Measurements from ENCODE around the gene EMD. TPM values are rescaled to one million over a fixed set of nuclear protein-coding genes. Genes with fewer than 3 reads are reported as not detected.
A peak's percentile ranks its signal among the peaks of the same experiment; 100 is the strongest.

Gene EMD
- polyA plus RNA-seq, 1 of the 3 experiments (the other 2 are of a cell fraction) = 68.0 TPM

DNA sequence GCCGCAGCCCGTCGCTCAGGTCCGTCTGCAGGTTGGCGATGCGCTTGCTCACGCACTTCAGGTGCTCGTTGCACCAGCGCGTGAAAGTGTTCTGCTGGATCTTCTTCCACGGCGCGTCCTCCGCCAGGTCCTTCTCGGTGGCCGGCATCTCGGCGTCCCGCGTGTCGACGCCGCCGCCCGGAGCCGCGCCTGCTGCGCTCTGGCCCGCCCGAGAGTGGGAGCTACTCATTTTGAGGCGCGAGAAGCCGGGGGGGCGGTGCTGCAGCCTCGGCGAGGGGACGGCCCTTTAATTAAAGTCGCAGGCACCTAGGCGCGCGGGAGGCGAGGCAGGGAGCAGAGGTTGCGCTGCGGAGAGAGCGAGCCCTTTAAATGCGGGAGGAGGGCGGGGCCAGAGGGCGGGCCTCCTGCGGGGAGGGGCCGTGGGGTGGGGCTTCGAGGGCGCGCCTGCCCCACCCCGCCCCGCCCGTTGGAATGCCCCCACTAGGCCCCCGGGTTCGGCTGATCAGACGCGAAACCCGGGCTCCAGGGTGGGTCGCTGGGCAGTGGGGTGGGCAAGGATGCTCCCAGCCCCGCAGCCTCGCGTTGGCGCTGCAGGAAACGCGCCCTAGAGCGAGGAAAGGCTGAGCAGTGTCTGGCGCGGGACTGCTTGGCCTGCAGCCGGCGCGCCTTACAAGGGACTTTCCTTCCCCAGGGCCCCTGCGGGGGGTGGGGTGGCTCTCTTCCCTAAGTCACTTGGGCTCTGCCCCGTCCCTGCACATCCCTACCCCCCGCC is 7.9 kb upstream of the EMD start:
- Histone ChIP-seq H3F3A (replicated peaks; ENCODE audit: insufficient read depth) (peaks cover 14% of the 10 kb centered on the region), H3K9me2 (no peaks in the 10 kb centered on the region), H2AFZ (ENCODE audit: low read depth) (no peak overlapping the region), H3K27ac (ENCODE audit: low read depth in 2 of 2, low read length in 1 of 2) (peak overlapping the region; percentile 90 to 98), H4K20me1 (ENCODE audit: insufficient read depth) (peaks cover 25% of the 10 kb centered on the region), H3K4me3 (ENCODE audit: low read depth in 2 of 2, low read length in 1 of 2) (peak overlapping the region; percentile 72 to 82), H3K9ac (peak overlapping the region; percentile 88), H3K79me2 (ENCODE audit: insufficient read depth) (peaks cover 75% of the 10 kb centered on the region), H3K36me3 (replicated peaks in 1 of 2; ENCODE audit: control insufficient read depth in 1 of 2, insufficient read depth in 2 of 2, low read length in 1 of 2) (peaks cover 10 to 14% of the 10 kb centered on the region in 2 experiments), H3K4me1 (ENCODE audit: control insufficient read depth in 1 of 2, insufficient read depth in 2 of 2, low read depth in 1 of 2, low read length in 1 of 2) (peaks cover 16 to 17% of the 10 kb centered on the region in 2 experiments; a peak in 2 of 4 replicates), H3K9me3 (no peaks in the 10 kb centered on the region), H3K4me2 (peak overlapping the region; percentile 97; the same call in 1 of the 2 replicates), H3K27me3 (ENCODE audit: insufficient read depth) (no peaks in the 10 kb centered on the region)
- DNase-seq = peak; percentile 88
- POLR2A ChIA-PET = interaction anchor here (0.6 kb wide), 1 partner anchor 120 kb away, joined by 3 read pairs; no protein-coding TSS in a partner anchor
- WGBS (ENCODE audit: low lambda C conversion rate) = 51% methylated on average over 36 of the region's 77 CpGs
- CTCF ChIA-PET = no interaction called here
- TF ChIP-seq FOSL2 (IDR thresholded peaks at IDR 0.05; ENCODE audit: borderline replicate concordance, low read depth) = no peak
- peak; percentile 54; the same call in 1 of the 2 replicates for TF ChIP-seq YY1 (IDR thresholded peaks at IDR 0.05; ENCODE audit: low read depth)
- peak; percentile 80; the same call in 1 of the 2 replicates for TF ChIP-seq TAF1 (IDR thresholded peaks at IDR 0.05; ENCODE audit: borderline replicate concordance, low read depth, low read length)
- TF ChIP-seq, protein P1, sequence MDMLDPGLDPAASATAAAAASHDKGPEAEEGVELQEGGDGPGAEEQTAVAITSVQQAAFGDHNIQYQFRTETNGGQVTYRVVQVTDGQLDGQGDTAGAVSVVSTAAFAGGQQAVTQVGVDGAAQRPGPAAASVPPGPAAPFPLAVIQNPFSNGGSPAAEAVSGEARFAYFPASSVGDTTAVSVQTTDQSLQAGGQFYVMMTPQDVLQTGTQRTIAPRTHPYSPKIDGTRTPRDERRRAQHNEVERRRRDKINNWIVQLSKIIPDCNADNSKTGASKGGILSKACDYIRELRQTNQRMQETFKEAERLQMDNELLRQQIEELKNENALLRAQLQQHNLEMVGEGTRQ (IDR thresholded peaks at IDR 0.05; ENCODE audit: borderline replicate concordance, low read depth, low read length) = no peak
- TF ChIP-seq, protein P2, sequence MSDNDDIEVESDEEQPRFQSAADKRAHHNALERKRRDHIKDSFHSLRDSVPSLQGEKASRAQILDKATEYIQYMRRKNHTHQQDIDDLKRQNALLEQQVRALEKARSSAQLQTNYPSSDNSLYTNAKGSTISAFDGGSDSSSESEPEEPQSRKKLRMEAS (IDR thresholded peaks at IDR 0.05; ENCODE audit: low read depth) = peak; percentile 98
- peak; percentile 10; the same call in 1 of the 2 replicates for TF ChIP-seq TCF12 (IDR thresholded peaks at IDR 0.05)
- peak; percentile 74 for TF ChIP-seq SIN3A (IDR thresholded peaks at IDR 0.05; ENCODE audit: borderline replicate concordance, low read depth, low read length)
- no peak for TF ChIP-seq FOXJ3 (CRISPR knock-in tag; IDR thresholded peaks at IDR 0.05)
- no peak for TF ChIP-seq SMC3 (IDR thresholded peaks at IDR 0.05; ENCODE audit: low read depth, low read length)
- TF ChIP-seq, protein P3, sequence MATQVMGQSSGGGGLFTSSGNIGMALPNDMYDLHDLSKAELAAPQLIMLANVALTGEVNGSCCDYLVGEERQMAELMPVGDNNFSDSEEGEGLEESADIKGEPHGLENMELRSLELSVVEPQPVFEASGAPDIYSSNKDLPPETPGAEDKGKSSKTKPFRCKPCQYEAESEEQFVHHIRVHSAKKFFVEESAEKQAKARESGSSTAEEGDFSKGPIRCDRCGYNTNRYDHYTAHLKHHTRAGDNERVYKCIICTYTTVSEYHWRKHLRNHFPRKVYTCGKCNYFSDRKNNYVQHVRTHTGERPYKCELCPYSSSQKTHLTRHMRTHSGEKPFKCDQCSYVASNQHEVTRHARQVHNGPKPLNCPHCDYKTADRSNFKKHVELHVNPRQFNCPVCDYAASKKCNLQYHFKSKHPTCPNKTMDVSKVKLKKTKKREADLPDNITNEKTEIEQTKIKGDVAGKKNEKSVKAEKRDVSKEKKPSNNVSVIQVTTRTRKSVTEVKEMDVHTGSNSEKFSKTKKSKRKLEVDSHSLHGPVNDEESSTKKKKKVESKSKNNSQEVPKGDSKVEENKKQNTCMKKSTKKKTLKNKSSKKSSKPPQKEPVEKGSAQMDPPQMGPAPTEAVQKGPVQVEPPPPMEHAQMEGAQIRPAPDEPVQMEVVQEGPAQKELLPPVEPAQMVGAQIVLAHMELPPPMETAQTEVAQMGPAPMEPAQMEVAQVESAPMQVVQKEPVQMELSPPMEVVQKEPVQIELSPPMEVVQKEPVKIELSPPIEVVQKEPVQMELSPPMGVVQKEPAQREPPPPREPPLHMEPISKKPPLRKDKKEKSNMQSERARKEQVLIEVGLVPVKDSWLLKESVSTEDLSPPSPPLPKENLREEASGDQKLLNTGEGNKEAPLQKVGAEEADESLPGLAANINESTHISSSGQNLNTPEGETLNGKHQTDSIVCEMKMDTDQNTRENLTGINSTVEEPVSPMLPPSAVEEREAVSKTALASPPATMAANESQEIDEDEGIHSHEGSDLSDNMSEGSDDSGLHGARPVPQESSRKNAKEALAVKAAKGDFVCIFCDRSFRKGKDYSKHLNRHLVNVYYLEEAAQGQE (IDR thresholded peaks at IDR 0.05; ENCODE audit: low read depth, low read length) = peak; percentile 18; the same call in 1 of the 2 replicates
- TF ChIP-seq RCOR1 (IDR thresholded peaks at IDR 0.05; ENCODE audit: low read length) = no peak
- no peak for TF ChIP-seq CHD2 (IDR thresholded peaks at IDR 0.05; ENCODE audit: low read length, partially characterized antibody)
- TF ChIP-seq, protein P4, sequence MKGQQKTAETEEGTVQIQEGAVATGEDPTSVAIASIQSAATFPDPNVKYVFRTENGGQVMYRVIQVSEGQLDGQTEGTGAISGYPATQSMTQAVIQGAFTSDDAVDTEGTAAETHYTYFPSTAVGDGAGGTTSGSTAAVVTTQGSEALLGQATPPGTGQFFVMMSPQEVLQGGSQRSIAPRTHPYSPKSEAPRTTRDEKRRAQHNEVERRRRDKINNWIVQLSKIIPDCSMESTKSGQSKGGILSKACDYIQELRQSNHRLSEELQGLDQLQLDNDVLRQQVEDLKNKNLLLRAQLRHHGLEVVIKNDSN (IDR thresholded peaks at IDR 0.05; ENCODE audit: borderline replicate concordance, low read depth) = no peak
- TF ChIP-seq, protein P5, sequence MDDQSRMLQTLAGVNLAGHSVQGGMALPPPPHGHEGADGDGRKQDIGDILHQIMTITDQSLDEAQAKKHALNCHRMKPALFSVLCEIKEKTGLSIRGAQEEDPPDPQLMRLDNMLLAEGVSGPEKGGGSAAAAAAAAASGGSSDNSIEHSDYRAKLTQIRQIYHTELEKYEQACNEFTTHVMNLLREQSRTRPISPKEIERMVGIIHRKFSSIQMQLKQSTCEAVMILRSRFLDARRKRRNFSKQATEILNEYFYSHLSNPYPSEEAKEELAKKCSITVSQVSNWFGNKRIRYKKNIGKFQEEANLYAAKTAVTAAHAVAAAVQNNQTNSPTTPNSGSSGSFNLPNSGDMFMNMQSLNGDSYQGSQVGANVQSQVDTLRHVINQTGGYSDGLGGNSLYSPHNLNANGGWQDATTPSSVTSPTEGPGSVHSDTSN (IDR thresholded peaks at IDR 0.05) = peak; percentile 20; the same call in 1 of the 2 replicates
- TF ChIP-seq NRF1 (IDR thresholded peaks at IDR 0.05; ENCODE audit: low read depth, low read length) = no peak
- no peak; the same call in 1 of the 2 replicates for TF ChIP-seq MXI1 (IDR thresholded peaks at IDR 0.05; ENCODE audit: low read depth, low read length)
- TF ChIP-seq POLR2AphosphoS5 (IDR thresholded peaks at IDR 0.05; ENCODE audit: low read depth, low read length) = peak; percentile 97
- no peak for TF ChIP-seq RXRA (IDR thresholded peaks at IDR 0.05; ENCODE audit: borderline replicate concordance, low read depth)
- TF ChIP-seq, protein P6, sequence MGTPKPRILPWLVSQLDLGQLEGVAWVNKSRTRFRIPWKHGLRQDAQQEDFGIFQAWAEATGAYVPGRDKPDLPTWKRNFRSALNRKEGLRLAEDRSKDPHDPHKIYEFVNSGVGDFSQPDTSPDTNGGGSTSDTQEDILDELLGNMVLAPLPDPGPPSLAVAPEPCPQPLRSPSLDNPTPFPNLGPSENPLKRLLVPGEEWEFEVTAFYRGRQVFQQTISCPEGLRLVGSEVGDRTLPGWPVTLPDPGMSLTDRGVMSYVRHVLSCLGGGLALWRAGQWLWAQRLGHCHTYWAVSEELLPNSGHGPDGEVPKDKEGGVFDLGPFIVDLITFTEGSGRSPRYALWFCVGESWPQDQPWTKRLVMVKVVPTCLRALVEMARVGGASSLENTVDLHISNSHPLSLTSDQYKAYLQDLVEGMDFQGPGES (IDR thresholded peaks at IDR 0.05; ENCODE audit: low read depth, low read length) = no peak
